ENCODE data around the gene IRAK1. TPM values are rescaled to one million over a fixed set of nuclear protein-coding genes. Genes with fewer than 3 reads are reported as not detected.

IRAK1 gene
- total RNA-seq, 1 donor from 2014 or later = 89.4 TPM

DNA sequence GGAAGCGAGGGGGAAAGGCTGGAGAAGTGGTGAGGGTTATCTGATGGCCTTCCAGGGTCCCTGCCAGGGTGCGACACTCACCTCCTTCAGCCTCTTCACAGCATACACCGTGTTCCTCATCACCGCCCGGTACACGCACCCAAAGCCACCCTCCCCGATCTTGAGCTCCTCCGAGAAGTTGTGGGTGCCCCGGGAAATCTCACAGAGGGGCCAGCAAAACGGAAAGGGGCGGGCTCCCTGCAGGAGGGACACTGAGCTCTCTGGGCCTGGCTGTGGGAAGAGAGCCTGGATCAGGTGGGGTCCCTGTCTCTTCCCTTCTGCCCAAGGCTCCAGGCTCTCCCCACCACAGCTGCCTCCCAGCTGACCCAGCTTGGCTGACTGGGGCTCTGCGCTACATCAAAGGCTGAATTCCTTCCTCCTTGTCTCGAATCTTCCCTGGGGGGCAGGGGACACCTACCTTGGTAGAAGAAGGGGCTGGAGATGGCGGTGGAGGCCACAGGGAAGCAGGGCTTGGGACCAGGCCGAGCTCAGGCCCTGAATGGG lies 1.1 kb downstream of the IRAK1 start:
- H3K27ac ChIP-seq = peak overlapping the region; percentile 81
- no peaks in the 10 kb centered on the region for H3K27me3 ChIP-seq
- peaks cover 10% of the 10 kb centered on the region for H3K36me3 ChIP-seq
- no peaks in the 10 kb centered on the region for H3K9me3 ChIP-seq
- intact Hi-C loops (cut with DNase I) = no loop called here
- TF ChIP-seq CTCF (IDR thresholded peaks at IDR 0.05) = no peak
- H3K4me3 ChIP-seq = peak overlapping the region; percentile 57
- DNase-seq (no peak), ATAC-seq (no peak)
- no peaks in the 10 kb centered on the region for H3K4me1 ChIP-seq

DNA sequence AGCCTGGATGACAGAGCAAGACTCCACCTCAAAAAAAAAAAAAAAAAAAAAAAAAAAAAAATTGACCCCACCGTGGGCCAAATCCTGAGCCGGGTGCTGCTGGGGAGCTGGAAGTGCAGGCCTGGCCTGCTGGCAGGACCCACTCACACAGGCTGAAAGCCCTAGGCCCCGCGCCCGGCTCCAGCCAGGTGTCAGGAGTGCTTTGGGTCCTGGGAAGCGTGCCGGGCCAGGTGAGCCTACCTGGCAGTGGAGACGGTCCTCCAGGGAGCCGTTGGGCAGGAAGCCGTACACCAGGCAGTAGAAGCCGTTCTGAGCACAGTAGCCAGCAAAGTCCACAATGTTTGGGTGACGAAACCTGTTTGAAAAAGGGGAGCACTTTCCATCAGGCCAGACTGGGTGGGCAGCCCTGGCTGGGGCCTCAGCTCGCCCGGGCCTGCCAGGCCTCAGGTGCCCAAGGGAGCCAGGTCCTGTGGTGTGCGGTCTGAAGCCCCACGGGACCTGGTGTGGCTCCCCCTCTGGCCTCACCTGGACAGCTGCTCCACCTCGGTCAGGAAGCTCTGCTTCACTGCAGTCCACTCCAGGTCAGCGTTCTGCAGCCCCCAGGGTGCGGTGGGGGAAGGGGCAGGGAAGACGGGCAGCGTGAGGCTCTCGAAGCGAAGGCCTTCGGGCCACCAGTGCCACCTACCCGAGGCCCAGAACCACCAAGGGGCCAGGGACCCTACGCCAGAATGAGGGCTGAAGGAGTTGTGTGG lies 1.8 kb downstream of the IRAK1 start:
- H3K27ac ChIP-seq = no peak overlapping the region
- peaks cover 10% of the 10 kb centered on the region for H3K36me3 ChIP-seq
- H3K4me3 ChIP-seq = peak overlapping the region; percentile 57
- intact Hi-C loops (cut with DNase I) = no loop called here
- no peak for DNase-seq
- no peak for ATAC-seq
- no peak for TF ChIP-seq CTCF (IDR thresholded peaks at IDR 0.05)
- no peaks in the 10 kb centered on the region for H3K27me3 ChIP-seq
- no peaks in the 10 kb centered on the region for H3K4me1 ChIP-seq
- H3K9me3 ChIP-seq = no peaks in the 10 kb centered on the region

- DNase-seq = no peak
- Histone ChIP-seq H3K4me1 (no peaks in the 10 kb centered on the region), H3K9me3 (no peaks in the 10 kb centered on the region), H3K36me3 (peaks cover 10% of the 10 kb centered on the region), H3K4me3 (no peak overlapping the region), H3K27ac (no peak overlapping the region), H3K27me3 (no peaks in the 10 kb centered on the region)
- intact Hi-C loops (cut with DNase I) = no loop called here
- no peak for ATAC-seq
- no peak for TF ChIP-seq CTCF (IDR thresholded peaks at IDR 0.05)
Observed at GRCh38 chrX:154016366-154017076, 3.2 kb downstream of the IRAK1 start.

- ATAC-seq (no peak), DNase-seq (no peak)
- intact Hi-C loops (cut with DNase I) = no loop called here
- Histone ChIP-seq H3K9me3 (no peaks in the 10 kb centered on the region), H3K4me1 (no peaks in the 10 kb centered on the region), H3K36me3 (peaks cover 10% of the 10 kb centered on the region), H3K27me3 (no peaks in the 10 kb centered on the region), H3K27ac (no peak overlapping the region), H3K4me3 (no peak overlapping the region)
- no peak for TF ChIP-seq CTCF (IDR thresholded peaks at IDR 0.05)
Observed at GRCh38 chrX:154015581-154016264, 4.0 kb downstream of the IRAK1 start.

GRCh38 chrX:154014429-154015380 lies 5.0 kb downstream of the IRAK1 start:
- DNase-seq (no peak), ATAC-seq (no peak)
- no peak overlapping the region for H3K4me3 ChIP-seq
- H3K27me3 ChIP-seq = no peaks in the 10 kb centered on the region
- no peaks in the 10 kb centered on the region for H3K9me3 ChIP-seq
- no peak for TF ChIP-seq CTCF (IDR thresholded peaks at IDR 0.05)
- intact Hi-C loops (cut with DNase I) = no loop called here
- no peak overlapping the region for H3K27ac ChIP-seq
- no peaks in the 10 kb centered on the region for H3K4me1 ChIP-seq
- H3K36me3 ChIP-seq = peaks cover 10% of the 10 kb centered on the region
